WI38 (cell line): ENCODE results near the gene MID1.

Experiments used
- H3K4me3 ChIP-seq: 2 replicates; pipeline ENCODE4 v1.5.1; 2011; ENCODE audit warnings: low read depth, mild to moderate bottlenecking, control low read depth, low read length
- TF ChIP-seq, protein P1 (sequence below): IDR thresholded peaks from 2 replicates; pipeline ENCODE4 v1.5.1; 2012; ENCODE audit warnings: low read depth, mild to moderate bottlenecking, control low read depth, low read length

The MID1 gene

DNA sequence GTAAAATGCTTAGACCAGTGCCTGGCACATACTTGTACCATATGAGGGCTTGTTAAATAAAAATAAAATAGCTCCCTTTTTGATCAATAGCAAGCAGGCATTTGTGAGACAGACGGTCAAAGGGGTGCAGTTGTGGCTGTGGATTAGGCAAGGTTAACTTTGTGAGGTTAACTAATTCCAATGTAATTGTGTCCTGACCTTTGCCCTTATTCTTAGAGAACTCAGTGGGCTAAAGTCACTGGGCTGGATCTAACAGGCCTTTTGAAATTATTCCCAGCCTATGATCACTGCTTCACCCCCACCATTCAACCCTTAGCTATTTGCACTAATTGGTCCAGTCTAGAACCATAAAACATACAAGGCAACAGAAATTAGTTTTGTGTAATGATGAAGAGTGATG, 166.4 kb downstream of the MID1 start:
- H3K4me3 ChIP-seq = no peak overlapping the region
- TF ChIP-seq, protein P1, sequence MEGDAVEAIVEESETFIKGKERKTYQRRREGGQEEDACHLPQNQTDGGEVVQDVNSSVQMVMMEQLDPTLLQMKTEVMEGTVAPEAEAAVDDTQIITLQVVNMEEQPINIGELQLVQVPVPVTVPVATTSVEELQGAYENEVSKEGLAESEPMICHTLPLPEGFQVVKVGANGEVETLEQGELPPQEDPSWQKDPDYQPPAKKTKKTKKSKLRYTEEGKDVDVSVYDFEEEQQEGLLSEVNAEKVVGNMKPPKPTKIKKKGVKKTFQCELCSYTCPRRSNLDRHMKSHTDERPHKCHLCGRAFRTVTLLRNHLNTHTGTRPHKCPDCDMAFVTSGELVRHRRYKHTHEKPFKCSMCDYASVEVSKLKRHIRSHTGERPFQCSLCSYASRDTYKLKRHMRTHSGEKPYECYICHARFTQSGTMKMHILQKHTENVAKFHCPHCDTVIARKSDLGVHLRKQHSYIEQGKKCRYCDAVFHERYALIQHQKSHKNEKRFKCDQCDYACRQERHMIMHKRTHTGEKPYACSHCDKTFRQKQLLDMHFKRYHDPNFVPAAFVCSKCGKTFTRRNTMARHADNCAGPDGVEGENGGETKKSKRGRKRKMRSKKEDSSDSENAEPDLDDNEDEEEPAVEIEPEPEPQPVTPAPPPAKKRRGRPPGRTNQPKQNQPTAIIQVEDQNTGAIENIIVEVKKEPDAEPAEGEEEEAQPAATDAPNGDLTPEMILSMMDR = no peak

DNA sequence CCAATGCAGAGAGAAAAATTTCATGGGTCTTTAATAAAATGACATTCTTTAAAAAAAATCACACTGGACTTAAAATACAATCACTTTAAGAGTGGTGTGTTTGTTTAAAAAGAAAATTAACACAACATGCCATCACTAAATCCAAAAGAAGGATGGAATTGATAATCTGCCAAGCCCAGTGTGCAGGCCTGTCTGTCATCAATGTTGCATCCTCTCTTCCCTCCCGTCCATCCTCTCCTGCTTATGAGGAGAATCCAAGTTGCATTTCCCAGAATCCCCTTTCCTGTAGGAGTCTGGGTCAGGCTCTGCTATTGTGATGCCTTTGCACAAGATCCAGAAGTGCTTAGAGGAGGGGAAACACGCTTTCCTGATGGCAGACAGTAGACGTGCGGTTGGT, 169.4 kb downstream of the MID1 start:
- TF ChIP-seq, protein P1 = no peak
- no peak overlapping the region for H3K4me3 ChIP-seq

DNA sequence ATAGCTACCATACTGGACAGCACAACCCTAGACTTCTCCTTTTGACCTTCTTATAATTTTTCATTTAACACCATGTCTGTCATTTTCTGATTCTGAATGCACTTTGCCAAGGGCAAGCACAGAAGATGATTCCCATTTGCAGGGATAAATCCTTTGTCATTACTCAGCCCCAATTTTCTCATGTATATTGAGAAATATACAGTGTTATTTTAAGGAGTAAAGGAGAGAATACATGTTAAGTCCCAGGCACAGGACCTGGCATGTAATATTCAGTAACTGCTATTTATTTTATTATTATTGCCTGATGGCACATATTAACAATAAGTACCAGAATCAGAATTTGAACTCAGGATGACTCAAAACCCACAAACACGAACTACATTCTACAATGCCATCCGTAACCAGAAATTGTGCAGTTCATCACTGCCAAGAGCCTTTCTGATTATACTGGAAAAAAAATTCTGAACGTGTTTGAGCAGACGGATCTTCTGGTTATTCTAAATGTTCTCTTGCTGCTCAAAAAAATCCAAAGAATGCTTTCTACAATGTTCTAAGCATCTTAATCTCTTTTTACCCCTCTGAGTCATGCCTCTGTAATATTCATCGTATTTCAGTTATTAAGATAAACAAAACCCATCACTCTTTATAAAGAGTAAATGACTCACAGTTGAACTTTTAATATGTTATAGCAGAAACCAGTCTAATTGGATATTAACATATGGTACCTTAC, 170.0 kb downstream of the MID1 start:
- TF ChIP-seq, protein P1 = no peak
- no peak overlapping the region for H3K4me3 ChIP-seq

DNA sequence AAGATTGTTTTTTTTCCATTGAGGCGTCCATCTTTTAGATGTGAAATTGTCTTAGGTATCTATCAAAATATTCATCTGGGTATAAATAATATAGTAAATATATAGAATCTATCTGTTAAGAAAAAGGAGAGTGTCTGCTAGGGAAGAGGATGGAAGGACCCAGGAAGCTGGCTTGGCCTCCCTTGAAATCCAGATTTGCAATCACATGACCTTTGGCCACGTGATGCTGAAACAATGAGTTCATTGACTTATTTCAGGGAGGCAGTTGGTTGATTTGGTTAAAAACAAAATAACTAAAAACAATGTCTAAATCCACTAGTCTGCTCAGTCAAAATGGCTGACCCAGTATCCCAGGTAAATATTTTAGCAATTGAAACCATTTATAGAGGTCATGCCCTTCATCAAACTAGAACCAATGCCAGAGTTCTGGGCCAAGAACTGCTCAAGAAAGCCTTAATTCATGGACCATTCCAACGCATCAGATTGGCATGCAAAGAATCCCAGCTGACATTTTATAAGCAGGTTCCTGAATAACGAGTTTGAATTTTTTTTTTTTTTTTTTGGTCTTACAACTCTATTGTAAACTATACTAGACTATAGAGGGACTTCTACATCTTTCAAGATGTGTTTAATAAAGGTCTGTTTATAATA, 172.7 kb downstream of the MID1 start:
- H3K4me3 ChIP-seq = no peak overlapping the region
- TF ChIP-seq, protein P1 = no peak

DNA sequence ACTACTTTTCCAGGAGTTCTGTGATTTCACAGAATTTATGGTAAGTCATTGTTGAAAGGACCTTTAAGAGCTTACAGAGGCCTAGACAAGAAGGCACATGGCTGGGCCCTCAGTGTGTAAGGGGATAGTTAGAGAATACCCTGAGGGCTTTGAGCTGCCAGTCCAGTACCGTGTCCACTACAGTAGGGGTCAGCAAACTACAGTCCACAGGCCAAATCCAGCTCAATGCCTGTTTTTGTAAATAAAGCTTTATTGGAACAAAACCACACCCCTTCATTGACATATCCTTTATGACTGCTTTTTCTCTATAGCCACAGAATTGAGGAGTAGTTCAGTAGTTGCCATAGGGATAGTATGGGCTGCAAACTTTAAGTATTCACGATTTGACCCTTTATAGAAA, 176.2 kb downstream of the MID1 start:
- TF ChIP-seq, protein P1 = no peak
- no peak overlapping the region for H3K4me3 ChIP-seq

DNA sequence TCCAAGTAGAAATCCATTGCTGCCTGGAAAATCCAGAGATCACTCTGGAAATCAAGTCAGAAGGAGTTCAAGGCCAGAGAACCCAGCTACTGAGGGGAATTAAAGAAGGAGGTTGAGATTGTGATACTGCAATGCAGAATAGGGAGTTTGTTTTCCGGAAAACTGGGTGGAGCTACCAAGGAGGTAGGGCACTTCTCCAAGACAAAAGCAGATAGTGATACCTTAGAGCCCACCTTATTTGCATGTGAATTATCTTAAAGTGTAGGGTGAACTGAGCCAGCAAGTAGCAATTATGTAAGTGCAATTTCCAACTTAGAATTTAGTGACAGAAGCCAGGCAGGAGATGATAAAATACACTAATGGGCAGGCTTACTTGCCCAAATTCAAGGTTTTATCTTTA, 178.9 kb downstream of the MID1 start:
- TF ChIP-seq, protein P1 = no peak
- no peak overlapping the region for H3K4me3 ChIP-seq

DNA sequence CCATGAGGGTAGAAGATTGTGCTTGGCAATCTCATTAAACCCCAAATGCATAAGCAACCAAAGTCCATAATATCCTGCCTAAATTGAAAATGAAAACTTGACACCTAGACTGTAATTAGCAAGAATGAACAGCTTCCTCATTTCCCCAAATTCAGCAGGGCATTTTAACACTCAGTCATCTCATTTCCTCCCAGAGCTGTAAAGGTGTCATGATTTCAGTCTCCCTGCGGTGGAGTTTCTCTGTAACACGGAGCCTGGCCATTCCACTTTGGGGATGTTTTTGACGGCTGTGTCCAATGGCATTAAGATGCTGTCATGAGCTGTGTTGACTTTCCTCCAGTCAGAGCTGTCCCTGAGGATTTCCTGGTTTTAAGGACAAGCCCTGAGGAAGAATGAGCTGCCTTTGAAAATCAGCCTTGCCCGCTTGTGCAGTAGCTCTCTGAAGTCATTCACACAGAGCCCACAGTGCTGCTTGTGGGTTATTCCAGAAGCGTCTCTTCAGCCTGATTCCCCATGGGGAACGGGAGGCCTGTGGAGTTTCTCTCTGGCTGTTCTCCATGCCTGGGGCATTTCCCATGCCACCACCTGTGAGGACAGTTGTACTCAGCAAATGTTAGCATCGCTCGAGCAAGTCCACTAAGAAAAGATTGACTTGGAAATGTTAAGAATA, 187.0 kb downstream of the MID1 start:
- no peak overlapping the region for H3K4me3 ChIP-seq
- TF ChIP-seq, protein P1 = no peak
